ENCODE results near the gene TP73. TPM values are rescaled to one million over a fixed set of nuclear protein-coding genes. Genes with fewer than 3 reads are reported as not detected.

TP73 gene
- total RNA-seq, 2 donors from 2014 or later = 0.11 to 0.70 TPM

DNA sequence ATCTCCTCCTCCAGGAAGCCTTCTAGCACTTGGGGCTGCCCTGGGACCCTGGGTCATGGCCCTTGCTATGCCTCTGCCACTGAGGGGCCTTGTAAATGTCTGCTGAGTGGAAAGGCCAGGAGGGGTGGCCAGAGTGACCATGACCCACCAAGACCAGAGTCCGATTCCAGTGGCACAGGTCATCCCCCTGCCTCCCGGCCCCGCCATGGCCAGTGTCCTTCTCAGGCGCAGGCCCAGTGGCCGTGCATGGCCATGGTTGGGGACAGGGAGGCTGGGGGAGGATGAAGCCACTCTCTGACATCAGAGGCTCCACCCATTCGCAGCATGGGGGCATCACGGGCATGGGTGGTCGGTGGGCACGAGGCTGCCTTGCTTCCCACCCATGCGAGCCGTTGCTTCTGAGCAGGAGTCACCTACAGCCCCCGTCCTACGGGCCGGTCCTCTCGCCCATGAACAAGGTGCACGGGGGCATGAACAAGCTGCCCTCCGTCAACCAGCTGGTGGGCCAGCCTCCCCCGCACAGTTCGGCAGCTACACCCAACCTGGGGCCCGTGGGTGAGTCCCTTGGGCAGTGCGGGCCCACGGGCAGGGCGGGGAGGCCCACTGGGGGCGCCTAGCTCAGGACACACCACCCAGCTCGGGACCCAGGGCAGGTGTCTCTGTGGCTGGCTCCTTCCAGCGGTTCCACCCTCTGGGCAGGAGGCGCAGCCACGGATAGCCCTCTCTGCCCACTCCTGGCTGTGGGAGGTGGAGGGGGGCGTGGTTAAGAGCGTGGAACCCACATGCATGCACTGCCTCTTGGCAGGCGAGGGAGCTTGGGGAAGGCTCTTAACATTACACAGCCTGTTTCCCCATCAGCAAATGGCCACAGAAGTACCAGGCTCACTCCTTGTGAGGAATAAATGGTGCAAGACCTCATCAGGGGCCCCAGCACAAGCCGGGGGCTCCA, 77.6 kb downstream of the TP73 start:
- no peak for DNase-seq
- ATAC-seq = no peak
- intact Hi-C loops (cut with DNase I, micrococcal nuclease) = no loop called here

DNA sequence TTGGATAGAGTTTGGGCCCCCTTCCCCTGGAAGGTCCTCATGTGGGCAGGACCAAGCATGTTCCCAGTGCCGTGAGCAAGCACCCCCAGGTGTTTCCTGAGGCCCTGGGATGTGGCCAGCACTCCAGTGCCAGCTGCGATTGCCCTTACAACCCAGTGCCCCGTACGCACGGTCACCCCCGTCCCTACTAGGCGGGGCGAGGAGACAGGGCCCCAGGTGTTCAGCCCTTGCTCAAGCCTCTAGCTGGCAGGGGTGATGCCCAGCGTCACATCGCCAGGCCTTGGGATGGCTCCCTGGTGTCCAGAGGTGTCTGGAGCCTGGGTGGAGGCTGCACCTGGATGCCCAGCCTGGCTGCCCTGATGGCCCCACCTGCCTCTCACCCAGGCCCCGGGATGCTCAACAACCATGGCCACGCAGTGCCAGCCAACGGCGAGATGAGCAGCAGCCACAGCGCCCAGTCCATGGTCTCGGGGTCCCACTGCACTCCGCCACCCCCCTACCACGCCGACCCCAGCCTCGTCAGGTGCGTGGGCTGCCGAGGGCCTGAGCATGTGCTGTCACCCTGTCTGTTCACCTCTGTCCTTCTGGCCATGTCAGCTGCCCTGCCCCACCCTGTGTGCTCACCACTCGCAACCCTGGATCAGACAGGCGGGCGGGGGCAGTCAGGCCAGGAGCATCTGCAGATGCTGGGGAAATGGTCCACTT, 78.4 kb downstream of the TP73 start:
- intact Hi-C loops (cut with DNase I, micrococcal nuclease) = no loop called here
- ATAC-seq (no peak), DNase-seq (no peak)

DNA sequence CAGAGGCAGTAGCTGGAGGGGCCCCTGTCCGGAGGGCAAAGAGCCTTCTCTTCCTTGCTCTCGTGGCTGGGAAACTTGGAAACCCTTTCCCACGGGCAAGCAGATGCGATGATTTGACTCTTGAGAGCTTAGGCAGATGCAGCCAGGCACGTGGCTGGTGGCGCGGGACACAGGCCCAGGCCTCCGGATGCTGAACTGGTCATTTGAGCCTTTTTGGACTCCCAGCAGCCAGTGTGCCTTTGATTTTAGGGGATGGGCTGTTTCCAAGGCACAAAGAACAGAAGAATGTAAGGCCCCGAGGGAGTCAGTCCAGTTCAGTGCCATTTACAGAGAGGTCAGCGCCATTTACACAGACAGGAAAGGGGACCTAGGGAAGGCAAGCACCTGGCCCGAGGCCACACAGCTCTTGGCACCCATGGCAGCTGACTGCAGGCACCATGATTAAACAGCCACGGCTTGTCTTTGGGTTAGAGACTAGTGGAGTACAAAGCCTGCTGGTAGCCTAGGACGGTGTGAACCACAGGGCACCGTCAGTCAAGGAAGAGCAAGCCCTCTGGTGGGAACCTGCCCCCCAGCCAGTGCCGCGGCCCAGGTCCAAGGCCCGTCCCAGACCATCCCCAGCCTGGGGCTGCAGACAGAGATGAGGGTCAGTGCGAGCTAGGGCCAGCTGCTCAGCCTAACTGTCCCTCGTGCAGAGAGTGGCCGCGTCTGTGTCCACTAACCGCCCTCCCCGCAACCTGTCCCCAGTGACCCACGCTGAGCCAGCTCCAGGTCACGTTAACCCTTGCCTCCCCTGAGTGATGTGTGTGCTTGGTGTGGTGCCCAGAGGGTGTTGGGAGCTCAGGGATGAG, 79.5 kb downstream of the TP73 start:
- intact Hi-C loops (cut with DNase I, micrococcal nuclease) = no loop called here
- ATAC-seq (no peak), DNase-seq (no peak)

DNA sequence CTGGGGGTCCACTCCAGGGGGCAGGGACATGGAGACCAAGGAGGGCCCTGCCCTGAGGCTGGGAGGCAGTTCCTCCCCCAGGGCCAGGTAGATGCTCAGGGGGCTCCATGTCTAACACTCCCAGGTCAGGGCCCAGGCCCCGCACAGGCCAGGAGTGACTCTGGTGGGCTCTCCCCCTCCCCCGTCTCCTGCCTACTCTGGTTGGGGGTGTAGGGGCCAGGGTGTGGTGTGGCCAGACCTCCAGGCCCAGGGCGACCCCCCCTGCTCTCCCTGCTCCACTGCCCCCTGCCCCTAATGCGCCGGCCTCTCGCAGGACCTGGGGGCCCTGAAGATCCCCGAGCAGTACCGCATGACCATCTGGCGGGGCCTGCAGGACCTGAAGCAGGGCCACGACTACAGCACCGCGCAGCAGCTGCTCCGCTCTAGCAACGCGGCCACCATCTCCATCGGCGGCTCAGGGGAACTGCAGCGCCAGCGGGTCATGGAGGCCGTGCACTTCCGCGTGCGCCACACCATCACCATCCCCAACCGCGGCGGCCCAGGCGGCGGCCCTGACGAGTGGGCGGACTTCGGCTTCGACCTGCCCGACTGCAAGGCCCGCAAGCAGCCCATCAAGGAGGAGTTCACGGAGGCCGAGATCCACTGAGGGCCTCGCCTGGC, 80.2 kb downstream of the TP73 start:
- intact Hi-C loops (cut with DNase I, micrococcal nuclease) = no loop called here
- DNase-seq (no peak), ATAC-seq (peak; percentile 26)

DNA sequence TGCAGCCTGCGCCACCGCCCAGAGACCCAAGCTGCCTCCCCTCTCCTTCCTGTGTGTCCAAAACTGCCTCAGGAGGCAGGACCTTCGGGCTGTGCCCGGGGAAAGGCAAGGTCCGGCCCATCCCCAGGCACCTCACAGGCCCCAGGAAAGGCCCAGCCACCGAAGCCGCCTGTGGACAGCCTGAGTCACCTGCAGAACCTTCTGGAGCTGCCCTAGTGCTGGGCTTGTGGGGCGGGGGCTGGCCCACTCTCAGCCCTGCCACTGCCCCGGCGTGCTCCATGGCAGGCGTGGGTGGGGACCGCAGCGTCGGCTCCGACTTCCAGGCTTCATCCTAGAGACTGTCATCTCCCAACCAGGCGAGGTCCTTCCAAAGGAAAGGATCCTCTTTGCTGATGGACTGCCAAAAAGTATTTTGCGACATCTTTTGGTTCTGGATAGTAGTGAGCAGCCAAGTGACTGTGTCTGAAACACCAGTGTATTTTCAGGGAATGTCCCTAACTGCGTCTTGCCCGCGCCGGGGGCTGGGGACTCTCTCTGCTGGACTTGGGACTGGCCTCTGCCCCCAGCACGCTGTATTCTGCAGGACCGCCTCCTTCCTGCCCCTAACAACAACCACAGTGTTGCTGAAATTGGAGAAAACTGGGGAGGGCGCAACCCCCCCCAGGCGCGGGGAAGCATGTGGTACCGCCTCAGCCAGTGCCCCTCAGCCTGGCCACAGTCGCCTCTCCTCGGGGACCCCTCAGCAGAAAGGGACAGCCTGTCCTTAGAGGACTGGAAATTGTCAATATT, 81.0 kb downstream of the TP73 start:
- no peak for ATAC-seq
- DNase-seq = no peak
- intact Hi-C loops (cut with DNase I, micrococcal nuclease) = no loop called here

DNA sequence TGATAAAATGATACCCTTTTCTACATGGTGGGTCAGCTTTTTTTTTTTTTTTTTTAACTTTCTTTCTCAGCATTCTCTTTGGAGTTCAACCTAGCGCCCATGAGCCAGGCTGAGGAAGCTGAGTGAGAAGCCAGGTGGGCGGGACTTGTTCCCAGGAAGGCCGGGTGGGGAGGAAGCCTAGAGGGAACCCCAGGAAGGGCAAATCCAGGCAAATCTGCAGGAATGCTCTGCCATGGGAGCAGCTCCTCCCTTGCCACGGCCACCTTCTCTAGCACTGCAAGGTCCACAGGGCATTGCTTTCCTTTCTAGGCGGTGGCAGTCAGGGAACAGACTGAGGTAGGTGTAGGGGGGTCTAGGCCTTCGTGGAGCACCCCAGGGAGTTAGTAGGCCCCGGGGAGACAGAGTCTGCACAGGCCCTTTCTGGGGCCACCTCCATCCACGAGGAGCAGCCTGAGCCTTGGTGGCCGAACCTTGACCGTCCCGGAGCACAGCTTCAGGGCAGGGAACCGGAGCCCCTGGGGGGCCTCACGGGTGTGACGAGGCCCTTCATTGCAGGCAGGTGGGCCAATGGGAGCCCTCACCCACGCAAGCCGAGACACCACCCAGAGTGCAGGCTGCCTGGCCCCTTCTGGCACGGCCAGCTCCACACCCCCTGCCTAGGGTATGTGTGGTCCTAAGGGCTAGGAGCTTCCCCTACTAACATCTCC, 81.7 kb downstream of the TP73 start:
- ATAC-seq = no peak
- no peak for DNase-seq
- intact Hi-C loops (cut with DNase I, micrococcal nuclease) = no loop called here

DNA sequence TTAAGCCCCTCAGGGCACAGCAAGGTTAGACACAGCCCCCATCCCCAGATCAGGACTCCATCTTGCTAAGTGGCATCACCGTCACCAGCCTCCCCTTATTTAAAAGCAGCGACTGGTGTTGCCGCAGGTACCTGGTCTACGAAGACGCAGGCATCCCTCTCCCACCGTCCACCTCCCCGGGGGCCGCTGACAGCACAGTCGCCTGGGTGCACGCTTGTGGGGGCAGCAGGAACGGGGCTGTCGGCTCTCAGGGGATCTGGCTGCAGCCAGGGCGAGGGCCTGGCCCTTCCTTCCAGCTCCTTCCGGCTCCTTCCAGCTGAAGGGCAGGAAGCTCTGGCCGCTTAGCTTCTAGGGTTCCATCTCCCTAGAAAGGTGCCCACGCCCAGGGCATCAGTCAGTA, 82.3 kb downstream of the TP73 start:
- ATAC-seq = no peak
- intact Hi-C loops (cut with DNase I, micrococcal nuclease) = no loop called here
- no peak for DNase-seq

DNA sequence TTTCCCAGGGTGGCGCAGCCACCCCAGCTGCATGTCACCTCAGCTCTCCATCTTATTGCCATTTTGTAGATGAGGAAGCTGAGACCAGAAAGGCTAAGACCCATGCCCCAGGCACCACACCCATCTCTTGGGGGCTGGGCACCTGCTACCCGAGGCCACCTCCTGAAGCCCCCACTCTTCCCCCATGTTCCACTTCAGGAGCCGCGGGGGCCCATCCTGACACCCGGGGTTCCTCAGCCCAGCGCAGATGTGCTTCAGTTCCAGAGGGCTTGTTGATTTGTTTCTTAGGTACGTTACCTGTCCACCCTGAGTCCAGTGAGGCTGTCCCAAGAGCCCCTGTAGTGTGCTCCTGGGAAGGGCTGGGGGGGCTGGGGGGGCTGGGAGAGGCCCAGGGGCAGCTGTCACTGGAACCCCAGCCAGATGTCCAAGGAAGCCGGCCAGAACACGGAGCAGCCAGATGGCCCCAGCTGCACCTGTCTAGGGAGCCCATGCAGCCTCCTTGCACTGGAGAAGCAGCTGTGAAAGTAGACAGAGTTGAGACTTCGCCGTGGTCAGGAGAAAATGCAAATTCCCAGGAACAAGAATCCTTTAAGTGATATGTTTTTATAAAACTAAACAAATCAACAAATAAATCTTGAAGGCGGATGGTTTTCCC, 82.8 kb downstream of the TP73 start:
- no peak for DNase-seq
- ATAC-seq = no peak
- intact Hi-C loops (cut with DNase I, micrococcal nuclease) = no loop called here

DNA sequence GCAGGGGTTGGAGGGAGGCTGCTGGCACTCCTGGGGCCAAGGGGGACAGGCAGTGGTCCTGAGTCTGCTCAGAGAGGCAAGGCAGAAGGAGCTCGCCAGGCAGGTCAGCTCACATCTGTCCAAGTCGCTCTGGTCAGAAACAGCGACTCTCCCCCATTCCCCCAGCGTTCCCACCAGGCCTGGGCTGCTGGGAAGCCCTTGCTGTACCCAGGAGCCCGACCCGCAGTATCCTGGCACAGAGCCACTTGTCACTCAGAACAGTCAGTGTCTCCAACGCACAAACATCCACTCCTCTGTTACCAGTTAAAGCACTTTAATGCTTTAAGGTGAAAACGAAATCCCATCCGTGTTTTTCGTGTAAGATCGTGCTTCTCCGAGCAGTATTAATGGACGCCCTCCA, 83.4 kb downstream of the TP73 start:
- no peak for DNase-seq
- ATAC-seq = no peak
- intact Hi-C loops (cut with DNase I, micrococcal nuclease) = no loop called here

DNA sequence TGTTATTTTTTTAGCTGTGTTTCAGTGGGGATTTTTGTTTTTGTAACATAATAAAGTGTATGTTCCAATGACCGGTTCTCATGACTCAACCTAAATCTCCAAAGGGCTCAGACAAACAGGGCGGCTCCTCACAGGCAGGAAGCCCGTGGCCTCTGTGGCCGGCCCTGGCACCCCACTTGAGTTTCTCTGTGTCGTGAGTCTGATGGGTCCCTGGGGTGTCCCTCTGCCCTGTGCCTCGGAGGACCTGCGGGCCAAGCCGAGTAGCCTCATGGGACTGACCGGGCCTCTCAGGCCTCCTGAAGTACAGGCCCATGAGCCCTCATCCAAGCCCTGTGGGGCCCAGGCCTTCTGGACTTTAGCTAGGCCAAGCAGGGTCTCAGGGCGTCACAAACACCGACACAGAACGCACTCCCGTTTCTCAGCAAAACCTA, 83.8 kb downstream of the TP73 start:
- DNase-seq = no peak
- intact Hi-C loops (cut with DNase I, micrococcal nuclease) = no loop called here
- no peak for ATAC-seq

DNA sequence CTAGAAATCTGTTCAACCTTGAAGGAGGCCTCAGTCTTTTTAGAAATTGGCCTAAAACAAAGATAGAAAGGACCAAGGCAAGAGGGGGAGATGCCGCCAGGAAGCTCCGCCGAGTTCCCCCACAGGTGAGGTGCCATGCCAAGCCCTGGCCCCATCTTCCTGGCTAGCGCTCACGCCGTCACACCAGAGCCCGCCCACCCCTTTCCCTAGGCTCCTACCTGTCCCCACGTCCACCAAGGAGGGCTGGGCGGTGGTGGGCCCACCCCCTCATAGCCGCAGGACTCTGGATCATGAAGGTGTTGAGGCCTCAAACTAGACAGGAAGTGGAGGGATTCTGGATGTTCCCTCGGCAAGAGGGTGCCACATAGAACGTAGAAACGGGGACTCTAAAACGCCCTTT, 84.4 kb downstream of the TP73 start:
- intact Hi-C loops (cut with DNase I, micrococcal nuclease) = no loop called here
- no peak for ATAC-seq
- DNase-seq = no peak

DNA sequence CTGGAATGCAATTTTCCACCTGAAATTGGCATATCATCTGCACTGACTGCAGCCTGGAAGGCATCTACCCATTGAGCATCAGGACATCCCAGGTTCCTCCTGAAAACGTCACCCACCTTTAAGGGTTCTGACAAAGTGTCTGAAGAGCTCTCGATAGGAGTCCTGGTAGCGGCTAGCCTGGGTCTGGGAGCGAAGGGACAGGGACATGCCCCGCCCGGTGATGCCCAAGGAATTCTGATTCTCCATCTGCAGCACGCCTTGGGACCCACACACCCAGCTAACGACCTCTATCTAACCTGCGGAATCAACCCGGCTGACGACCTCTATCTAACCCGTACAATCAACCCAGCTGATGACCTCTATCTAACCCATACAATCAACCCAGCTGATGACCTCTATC, 86.6 kb downstream of the TP73 start:
- ATAC-seq = no peak
- DNase-seq = no peak
- intact Hi-C loops (cut with DNase I, micrococcal nuclease) = no loop called here

DNA sequence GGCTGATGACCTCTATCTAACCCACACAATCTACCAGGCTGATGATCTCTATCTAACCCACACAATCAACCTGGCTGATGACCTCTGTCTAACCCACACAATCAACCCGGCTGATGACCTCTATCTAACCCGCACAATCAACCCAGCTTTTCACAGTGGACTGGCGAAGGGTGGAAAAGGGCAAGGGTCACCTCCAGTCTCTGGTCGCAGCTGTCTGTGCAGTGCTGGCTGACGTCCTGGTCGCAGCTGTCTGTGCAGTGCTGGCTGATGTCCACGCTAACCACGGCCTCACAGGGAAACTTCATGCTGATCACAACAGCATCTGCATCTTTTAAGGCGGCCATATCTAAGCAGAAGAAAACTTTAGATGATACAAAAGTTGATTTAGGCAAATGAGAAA, 87.7 kb downstream of the TP73 start:
- ATAC-seq = no peak
- no peak for DNase-seq
- intact Hi-C loops (cut with DNase I, micrococcal nuclease) = no loop called here

DNA sequence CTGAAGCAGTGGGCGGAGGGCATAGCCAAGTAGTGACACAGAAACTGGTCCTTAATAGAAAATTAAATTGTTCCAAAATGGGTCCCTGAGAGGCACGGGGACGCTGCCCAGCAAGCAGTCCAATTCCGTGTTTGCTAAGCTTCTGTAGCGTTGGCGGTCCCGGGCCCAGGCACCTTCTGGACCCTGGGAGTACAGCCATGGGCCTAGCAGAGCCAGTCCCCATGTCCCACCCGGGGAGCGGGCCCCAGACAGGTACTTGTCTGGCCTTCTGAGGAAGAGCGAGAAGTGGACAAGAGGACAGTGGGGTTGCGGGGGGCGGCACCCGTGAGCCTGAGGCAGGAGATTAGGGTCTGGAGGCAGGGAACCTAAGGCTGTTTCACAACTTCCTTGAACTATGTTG, 88.4 kb downstream of the TP73 start:
- intact Hi-C loops (cut with DNase I, micrococcal nuclease) = no loop called here
- DNase-seq (no peak), ATAC-seq (no peak)

DNA sequence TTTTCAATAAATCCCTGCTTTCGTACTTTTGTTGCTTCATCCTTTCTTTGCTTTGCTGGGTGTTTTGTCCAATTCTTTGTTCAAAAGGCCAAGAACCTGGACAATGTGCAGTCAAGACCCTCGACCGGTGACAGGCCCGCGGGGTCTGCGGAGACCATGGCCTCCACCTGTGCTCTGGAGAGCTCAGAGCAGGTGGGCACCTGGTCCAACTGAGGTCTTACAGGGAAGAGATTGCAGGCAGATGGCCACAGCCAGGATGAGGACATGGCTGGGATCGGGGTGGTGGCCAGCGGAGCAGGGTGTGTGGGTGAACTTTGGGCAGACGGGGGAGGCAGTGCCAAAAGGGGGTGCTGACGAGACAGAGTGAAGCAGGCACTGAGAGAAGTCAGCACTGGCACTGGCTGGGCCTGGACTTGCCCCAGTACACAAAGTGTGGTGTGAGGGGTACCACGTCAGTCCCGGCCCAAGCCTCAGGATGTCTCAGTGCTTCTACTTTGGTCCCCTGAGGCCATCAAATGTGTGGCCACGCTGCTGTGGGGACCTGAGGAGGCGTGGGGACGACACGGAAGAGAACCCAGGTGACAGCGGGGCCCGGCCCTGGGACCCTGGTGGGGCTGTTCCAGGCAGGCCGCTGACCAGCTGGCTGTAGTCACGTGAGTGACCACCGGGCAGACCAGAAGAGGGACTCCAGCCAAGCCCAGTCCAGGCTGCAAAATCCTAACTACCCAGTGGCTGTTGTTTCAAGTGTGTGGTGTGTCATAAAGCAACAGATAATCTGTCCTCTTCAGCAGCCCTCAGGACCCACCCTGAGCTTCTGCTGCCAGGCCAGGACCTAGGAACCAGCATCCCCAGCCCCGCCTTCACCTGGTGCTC, 89.5 kb downstream of the TP73 start:
- ATAC-seq = no peak
- DNase-seq = no peak
- intact Hi-C loops (cut with DNase I, micrococcal nuclease) = no loop called here

Measured in left colon (tissue), 2 donors.